RKO (cell line): ENCODE measurements around the gene TPCN2.

Experiments used
- DNase-seq: peaks from one replicate; pipeline ENCODE4 v3.0.0-alpha.2; 2016; ENCODE audit warnings: low spot score

The TPCN2 gene

DNA sequence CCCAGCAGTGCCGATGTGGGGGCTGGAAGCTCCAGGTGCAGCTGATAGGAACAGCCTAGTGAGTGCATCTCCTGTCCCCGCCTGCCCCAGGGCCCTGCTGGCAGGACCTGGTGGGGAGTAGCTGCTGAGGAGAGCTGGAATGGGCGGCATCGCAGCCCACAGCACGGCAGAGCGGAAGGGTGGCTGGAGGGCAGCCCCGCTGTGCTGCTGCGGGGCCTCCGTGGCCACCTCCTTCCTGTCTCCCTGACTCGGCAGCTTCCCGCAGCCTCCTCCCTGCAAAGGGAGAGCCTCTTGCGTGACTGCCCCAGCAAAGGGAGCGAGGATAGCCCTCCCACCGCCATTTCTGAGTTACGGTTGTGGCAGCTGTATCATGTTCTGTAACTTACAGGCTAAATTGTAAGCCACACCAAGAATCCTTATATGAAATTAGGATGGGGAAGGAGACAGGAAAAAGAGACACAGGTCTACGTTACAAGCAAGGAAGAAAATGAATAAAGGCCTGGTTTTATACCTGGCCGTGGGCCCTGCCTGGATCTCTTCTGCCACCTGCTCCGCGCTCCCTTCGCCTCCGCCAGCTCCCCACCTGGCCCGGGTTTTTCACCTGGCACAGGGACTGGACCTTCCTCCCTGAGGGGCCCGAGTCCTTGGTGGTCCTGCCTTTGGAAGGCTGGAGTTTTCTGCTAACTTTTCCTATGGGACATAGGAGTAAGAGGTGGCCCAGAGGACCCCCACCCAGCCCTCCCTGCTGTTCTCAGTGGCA is 10.0 kb downstream of the TPCN2 start:
- no peak for DNase-seq

DNA sequence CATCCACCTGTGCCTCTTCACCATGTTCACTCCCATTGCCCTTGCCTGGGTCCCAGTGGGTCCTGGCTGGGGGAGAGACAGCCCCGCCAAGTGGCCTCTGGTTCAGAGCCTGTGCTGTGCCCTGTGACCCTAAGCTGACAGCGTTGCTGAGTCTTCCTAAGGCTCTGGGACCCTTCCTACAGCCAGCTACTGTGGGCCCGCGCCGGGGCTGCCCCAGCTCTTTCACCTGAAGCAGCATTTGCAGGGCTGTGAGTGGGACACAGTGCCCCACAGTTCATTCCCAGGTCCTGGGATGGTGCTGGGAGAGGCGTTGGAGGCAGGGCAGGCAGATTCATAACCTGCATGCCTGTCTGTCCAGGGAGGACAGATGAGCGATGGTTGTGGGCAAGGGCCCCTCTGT is 10.7 kb downstream of the TPCN2 start:
- no peak for DNase-seq

DNA sequence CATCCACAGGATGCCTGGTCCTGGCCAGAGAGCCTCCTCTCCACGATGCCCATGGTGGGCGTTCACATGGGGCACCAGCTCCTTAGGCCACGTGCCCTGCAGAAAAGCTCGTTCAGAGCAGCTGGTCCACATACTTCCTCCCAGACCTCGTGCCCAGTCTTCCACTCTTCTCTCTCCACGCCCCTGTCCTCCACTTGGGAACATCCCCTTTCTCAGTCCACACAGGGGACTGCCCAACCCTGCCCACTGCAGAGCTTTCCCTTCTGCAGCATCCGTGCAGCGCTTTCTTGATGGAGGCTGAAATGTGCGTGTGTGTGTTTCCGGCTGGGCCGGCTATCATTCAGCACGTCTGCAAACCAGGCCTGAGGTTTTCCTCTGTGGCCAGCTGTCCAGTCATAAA is 11.3 kb downstream of the TPCN2 start:
- no peak for DNase-seq

DNA sequence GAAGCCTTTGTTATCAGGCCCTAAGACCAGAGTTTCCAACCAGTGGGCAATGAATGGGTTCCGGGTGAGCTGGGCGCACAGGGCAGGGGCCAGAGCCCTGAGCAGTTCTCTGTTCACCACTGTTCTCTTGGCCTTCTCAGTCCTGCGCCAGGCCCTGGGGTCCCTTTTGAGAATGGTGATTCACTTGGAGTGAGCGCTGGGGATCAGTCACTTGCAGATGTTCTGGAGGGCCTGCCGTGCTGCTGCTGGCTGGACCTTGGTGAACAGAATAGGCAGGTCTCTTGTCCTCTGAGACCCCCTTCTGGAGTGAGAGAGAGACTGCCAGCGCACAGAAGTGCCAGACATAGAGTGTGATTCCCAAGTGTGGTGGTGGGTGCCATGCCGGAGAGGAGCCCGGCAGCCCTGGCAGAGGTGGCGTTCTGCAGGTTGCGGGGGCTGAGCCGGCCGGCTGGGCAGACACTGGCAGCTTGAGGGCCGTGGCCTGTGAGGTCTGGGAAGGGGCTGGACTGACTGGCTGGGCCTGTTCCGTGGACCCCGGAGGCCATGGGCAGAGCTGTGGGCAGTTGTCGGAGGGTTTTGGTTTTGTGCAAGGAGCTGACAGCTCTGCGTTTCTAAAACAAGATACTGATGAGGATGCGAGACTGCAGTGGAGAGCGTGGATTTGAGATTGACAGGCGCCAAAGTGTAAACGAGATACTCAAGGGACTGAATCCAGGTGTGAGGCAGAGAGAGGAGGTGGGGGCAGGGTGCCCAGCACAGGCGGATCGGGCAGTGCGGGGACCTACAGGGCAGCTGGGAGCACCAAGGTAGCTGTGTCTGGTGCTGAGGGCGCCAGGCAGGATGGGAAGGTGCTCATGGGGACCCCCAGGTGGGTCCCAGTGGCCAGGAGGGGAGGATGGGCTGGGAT is 12.3 kb downstream of the TPCN2 start:
- no peak for DNase-seq

DNA sequence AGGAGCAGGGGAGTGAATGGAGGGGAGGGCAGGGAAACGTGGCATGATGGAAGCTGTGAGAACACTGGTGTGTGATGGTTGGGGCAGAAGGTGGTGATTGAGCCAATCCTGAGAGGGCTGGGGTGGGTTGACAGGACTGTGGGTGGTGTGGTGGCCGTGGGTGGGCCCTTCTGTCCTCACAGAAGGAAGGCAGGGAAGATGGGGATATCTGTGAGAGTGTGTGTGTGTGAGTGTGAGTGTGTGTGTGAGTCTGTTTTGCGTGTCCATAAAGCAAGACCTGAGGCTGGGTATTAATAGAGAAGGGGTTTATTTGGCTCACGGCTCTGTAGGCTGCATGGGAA is 13.0 kb downstream of the TPCN2 start:
- no peak for DNase-seq

DNA sequence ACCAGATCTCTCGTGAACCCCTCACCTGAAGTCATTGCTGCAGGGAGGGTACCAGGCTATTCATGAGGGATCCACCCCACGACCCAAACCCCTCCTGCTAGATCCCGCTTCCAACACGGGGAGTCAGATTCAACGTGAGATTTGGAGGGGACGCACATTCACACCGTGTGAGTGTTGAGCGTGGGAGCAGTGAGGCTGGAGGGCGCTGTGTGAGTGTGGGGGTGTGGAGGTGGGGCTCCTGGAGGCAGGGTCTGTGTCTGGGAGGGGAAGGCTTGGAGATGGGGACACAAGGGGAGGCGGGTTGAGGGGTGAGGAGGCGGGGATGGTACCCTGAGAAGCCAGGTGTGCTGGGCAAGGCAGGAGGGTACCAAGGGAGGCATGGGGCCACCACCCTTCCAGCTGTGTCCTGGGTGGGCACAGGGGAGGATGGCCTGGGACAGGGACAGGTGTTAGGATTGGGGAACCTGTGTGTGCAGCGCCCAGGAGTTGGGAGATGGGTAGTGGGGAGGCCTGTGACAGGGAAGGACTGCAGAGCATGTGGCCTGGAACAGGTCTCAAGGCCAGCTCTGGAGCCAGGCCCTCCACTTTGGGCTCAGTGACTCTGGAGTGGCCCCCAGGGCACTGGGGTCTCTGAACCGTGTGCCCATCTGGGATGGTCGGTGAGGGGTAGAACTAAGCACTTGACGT is 13.6 kb downstream of the TPCN2 start:
- DNase-seq: no peak

DNA sequence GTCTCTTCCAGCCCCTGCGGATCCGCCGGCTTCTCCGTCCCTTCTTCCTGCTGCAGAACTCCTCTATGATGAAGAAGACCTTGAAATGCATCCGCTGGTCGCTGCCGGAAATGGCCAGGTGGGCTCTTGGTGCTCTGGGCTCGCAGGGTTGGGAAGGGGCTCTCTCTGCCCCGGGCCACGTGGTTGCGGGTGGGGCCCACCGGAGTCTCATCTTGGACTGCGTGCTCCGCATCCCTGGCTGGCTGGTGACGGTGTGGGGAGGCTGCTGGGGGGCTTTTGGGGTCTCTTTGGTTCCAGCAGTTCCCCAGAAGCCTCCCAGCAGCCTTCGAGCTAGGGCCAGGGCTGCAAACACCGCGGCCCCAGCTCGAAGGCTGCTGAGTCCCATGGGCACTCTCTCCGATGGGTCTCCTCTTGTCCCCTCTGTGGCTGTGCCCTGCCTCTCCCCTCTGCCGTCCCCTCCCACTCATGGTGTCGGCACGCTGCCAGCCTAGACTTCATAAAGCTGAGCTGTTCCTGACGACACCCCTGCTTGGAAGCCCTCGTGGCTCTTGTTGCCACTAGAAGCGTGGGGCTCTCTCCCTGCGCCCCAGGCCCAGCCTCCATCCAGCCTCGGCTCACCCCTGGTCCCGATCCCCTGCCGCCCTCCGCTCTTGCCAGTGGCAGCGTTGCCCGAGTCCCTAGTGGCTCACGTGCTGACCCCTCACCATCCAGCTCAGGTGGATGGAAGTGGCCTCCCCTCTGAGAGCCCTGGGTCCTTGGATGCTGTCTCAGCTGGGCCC is 14.3 kb downstream of the TPCN2 start:
- DNase-seq: no peak

DNA sequence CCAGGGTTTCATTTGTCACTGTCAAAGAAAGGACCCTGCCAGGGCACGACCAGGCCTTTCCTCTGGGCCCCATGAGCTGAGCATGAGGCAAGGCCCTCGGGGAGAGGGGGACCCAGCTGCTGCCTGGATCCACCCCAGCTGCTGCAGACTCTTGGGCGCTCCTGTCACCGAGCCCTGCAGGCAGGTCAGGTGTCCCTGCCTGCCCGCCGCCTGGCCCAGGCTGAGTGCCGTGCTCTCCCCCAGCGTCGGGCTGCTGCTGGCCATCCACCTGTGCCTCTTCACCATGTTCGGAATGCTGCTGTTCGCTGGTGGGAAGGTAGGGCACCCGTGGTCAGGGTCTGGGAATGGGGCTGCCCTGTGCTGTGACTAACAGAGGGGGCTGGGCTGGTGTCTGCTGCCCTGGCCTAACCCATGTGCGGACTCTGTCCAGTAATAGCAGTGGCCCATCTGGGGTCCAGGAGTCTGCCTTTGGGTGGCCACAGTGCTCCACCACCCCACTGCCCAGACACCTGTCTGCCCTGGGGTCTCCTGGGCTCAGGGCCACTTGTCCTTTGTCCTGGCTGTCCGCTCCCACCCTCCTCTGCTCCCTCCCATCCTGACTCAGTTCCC is 15.0 kb downstream of the TPCN2 start:
- DNase-seq: no peak

DNA sequence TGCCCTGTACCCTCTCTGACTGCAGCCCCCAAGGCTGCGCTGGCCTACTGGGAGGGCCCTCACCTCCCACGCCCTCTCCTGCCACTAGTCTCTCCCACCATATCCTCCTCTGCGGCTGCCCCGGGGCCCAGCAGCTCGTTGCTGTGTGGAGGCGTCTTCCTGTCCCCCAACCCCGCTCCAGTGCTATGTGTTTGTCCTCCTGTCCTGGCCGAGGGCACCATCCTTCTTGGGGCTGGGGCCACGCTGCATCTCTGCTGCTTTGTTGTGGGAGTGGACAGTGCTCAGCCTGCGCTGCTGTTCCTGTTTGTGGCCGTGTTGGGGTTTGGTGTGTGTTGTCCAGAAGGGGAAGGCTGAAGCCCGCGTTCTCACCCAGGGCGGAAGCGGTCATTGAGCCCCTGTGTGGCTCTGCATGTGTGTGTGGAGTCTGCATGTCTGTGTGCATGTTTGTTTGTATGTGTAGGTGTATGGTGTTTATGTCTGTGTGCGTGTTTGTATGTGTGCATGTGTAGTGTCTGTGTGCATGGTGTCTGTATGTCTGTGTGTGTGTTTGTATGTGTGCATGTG is 15.7 kb downstream of the TPCN2 start:
- DNase-seq: no peak

DNA sequence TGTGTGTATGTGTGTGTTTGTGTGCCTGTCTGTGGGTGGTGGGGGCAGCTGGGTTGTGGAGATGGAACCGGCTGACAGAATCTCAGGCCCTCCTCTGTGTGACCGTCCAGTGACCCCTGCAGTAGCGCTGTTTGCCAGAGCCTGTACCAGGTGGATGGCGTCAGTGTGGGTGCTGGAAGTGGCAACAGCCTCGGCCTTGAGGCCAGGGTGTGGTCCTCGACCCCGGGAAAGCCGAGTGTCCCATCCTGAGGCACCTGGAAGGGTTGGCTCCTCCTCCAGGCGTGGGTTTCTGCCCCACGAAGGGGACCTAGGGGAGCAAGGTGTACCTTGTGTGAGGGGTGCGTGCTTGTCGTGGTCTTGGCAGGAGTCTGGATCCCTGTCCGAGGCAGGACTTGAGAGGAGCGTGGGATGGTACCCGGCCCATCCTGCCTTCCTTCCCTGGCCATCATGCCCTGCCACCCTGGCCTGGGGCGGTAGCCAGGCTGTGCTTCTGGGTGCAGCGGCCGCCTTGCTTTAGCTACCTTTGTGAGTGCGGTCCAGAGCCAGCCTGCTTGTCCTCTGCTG is 16.5 kb downstream of the TPCN2 start:
- no peak for DNase-seq

DNA sequence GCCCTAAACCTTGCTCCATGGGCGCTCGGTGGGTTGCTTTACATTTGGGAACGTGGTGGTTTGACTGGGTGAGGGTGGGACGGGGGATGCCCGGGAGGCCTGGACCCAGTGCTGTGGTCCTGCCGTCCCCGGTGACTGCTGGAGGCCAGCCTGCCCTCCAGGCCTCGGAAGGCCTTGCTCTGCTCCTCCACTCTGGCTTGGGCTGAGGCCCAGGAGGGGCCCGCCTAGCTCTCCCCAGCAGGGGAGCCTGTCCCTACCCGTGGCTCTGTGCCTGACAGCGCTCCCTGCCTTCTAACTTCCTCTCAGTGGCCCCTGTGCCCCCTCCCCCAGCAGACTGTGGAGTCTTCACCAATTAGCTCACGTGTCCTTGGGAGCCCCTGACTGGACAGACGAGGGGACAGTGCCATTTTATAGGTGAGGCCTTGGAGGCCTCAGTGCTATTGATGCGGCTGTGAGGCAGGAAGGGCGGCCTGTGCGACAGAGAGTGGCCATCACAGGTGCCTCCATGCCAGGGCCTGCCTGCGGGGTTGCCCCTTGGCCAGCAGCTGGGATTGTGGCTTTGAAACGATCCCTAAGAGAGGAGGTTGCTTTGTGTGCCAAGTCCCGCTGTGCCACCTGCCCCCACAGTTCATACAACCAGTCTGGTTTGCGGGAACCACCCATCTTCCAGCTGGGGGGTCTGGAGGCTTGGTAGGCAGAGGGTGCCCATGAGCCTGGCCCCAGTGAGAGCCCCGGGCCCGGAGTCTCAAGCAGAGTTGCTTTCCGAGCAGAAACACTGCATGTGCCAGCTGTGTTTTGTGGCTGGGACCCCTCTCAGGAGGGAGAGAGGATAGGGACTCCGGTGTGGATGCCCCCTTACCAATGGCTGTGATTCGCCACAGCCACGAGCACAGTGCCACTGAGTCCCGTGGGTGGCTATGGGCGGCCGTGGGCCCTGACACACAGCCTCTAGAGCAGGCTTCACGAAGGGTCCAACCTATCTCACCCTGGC is 17.7 kb downstream of the TPCN2 start:
- no peak for DNase-seq

DNA sequence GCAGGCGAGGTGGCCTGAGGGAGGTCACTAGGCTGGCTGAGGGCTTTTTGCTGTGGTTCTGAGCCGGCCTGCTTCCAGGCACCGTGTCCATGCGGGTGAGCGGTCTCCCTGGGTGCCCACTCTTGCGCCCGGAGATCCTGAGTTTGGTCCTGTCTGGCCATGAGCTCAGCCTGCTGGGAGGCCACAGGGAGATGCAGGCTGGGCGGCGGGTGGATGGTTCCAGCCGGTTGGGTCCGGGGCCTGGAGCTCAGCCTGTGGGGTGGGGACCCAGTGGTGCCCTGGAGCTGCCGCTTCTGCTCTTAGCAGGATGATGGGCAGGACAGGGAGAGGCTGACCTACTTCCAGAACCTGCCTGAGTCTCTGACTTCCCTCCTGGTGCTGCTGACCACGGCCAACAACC is 18.5 kb downstream of the TPCN2 start:
- DNase-seq: no peak

DNA sequence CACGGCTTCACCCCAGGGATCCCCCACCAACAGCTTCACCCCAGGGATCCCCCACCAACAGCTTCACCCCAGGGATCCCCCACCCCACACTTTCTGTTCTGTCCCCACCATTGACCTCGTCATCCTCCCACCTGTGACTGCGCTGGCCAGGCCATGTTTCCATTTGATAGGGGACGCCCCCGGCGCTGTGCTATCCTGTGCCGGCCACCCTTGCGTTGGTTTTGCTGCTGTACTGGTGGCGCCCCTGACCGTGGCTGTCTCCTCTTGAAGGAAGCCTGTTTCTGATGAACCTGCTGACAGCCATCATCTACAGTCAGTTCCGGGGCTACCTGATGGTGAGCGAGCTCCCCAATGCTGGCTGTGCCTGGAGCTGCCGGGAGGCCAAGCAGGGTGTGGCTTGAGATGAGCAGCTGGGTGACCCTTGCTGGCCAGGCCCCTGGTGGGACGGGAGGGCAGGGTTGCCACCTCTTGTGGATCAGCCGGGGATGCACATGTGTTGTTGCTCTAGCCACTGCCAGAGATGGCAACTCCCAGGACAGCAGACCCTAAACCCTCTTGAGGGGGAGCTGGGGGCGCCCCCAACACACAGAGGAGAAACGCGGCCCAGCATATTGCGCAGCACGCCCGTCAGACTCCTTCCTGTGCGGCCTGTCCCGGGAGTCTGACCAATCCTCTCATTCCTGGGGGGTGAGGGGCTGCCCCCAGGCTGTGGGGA is 22.5 kb downstream of the TPCN2 start:
- no peak for DNase-seq

DNA sequence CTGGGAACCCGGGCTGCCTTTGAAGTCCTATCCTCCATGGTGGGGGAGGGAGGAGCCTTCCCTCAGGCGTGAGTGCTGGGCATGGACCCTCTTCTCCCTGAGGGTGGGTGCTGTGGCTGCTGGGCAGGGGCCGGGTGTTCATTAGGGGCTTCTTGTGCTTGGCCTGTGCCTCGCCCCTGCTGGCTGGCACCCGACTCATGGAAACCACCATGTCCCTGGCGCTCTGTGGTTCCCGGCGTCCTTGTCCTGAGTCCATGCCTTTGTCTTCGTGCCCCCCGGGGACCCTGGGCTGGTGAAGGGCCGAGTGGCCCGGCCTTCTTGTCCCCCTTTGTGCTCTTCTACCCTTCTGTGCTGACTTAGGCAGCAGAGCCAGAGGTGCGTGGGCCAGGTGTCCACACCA is 23.2 kb downstream of the TPCN2 start:
- DNase-seq: no peak

DNA sequence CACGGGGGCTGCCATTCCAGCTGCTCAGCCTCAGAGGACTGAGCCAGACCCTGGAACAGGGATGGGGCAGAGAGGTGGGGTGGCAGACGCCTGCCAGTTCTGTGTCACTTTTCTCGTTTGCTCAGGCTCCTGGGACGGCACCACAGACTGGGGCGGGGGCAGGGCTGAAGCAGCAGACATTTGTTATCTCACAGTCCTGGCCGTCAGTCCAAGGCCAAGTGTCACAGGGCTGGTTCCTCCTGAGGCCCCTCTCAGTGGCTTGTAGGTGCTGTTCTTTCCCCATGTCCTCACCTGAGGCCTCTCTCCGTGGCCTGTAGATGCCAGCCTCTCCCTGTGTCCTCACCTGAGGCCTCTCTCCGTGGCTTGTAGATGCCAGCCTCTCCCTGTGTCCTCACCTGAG is 24.7 kb downstream of the TPCN2 start:
- DNase-seq: no peak

DNA sequence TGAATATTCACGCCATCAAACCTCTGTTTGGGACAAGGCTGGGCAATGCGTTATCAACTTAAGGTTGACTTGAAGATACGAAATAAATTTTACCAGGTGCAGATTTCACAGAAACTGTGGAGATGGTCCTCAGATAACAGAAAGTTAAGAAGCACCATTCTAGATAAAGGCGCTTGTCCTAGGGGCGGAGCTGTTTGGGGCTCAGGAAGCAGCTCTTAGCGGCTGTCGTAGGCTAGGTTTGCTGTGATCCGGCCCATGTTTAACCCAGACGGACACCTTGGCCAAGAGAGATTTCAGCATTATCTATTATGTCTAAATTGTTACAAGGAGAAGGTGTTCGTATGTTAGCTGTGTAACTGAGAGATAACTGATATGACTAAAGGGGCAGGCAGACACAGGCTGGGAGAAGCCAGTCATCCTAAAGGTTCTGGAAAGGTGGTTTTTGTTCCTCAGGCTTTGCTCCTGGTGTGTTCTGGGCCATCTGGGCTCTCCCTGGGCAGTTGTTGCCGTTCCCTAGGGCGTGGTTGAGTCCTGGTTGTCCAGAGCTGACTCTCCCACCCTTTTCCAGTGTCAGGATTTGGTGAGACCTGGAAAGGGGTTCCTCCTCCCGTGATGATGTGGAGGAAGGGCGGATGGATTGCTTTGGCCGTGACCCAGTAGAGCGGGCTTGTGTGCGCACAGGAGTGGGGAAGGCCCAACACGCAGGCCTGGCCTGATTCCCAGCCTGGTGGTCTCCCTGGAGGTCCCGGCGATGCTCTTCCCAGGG is 25.8 kb downstream of the TPCN2 start:
- DNase-seq: no peak

DNA sequence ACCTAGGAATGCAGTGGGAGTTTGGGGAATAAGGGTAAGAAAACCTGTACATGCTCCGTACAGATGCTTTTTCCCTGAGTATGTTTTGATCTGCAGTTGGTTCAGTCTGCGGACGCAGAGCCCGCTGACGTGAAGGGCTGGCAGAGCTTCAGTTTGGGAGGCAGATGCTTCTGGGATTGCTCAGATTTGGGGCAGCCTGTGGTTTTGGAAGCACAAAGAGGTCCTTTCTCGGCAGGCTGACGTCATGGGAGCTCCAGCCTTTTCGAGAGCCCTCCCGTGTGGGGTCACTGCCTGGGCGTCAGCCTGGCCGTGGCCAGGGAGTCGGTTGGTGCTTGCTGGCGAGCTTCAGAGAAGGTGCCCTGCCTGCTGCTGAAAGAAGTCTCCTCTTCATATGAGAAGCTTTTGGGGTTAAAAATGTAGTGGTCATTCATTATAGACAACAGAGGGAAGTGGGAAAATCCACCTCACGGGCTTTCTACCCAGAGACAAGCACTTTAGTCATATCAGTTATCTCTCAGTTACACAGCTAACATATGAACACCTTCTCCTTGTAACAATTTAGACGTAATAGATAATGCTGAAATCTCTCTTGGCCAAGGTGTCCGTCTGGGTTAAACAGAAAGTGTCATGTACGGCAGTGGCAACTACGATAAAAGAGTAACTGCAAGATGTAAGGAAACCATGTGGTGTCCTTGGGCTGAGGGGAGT is 26.8 kb downstream of the TPCN2 start:
- no peak for DNase-seq
